Measurements from ENCODE around the gene PTTG1IP.

- TF ChIP-seq CTCF (IDR thresholded peaks at IDR 0.05; ENCODE audit: insufficient read depth, low read depth, low read length): no peak
- TF ChIP-seq EZH2 (IDR thresholded peaks at IDR 0.05; ENCODE audit: insufficient read depth, low read length): no peak
Measured at GRCh38 chr21:44921928-44922327, 48.4 kb upstream of the PTTG1IP start.

Data from astrocyte (in vitro differentiated cells and primary cell).